ENCODE data around the gene EMP3.

DNA sequence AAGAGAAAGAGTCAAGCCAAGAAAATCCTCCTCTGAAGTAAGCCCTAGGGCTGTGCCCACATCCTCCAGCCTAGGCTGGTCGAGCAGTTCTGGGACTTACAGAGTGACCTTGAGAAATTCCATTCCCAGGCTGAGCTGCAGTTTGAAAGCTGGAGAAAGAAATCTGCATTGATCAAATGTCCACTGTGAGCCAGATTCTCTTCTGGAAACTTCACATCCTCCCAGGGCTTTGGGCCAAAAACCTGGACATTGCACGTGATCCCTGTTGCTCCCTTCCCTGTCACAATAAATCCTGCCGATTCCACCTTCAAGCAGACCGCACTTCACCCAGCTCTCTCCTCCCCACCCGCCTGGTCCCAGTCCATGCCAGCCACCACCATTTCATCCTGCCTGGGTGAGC is 22.7 kb downstream of the EMP3 start:
- TF ChIP-seq, protein P1, sequence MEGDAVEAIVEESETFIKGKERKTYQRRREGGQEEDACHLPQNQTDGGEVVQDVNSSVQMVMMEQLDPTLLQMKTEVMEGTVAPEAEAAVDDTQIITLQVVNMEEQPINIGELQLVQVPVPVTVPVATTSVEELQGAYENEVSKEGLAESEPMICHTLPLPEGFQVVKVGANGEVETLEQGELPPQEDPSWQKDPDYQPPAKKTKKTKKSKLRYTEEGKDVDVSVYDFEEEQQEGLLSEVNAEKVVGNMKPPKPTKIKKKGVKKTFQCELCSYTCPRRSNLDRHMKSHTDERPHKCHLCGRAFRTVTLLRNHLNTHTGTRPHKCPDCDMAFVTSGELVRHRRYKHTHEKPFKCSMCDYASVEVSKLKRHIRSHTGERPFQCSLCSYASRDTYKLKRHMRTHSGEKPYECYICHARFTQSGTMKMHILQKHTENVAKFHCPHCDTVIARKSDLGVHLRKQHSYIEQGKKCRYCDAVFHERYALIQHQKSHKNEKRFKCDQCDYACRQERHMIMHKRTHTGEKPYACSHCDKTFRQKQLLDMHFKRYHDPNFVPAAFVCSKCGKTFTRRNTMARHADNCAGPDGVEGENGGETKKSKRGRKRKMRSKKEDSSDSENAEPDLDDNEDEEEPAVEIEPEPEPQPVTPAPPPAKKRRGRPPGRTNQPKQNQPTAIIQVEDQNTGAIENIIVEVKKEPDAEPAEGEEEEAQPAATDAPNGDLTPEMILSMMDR (IDR thresholded peaks at IDR 0.05): no peak
- no peak for TF ChIP-seq POLR2AphosphoS5 (IDR thresholded peaks at IDR 0.05)
- TF ChIP-seq POLR2A (IDR thresholded peaks at IDR 0.05): no peak

Measured in gastroesophageal sphincter (tissue), 3 donors.